H1 (cell line): ENCODE data around the gene GPR141. TPM values are rescaled to one million over a fixed set of nuclear protein-coding genes. Genes with fewer than 3 reads are reported as not detected.

ENCODE experiments used
- CTCF ChIA-PET: fragments of 300-600 bp; sonication (Branson Sonifier 250); formaldehyde crosslinking; loops from one replicate; lab custom pipeline; 2021; ENCODE audit not compliant: partially characterized antibody; lab: Charles Lee
- POLR2A ChIA-PET: fragments of 300-600 bp; sonication (Branson Sonifier 250); formaldehyde crosslinking; loops from one replicate; lab custom pipeline; 2021; ENCODE audit warnings: inconsistent platforms; ENCODE audit not compliant: partially characterized antibody; lab: Charles Lee
- DNase-seq, 2 experiments: peaks; one replicate each; pipeline versions ENCODE4 v3.0.0 to v3.0.0-alpha.2; 2010 to 2022; ENCODE audit warnings: low spot score in 2 of 2, low read depth in 1 of 2, mixed read lengths in 1 of 2
- FAIRE-seq: peaks from 2 replicates; lab custom pipeline; 2011; peaks lifted over from hg19 to GRCh38; lab: Jason Lieb, UNC
- H2AFZ ChIP-seq: 2 replicates; pipeline ENCODE4 v1.8.1; 2012; ENCODE audit warnings: low read length, inconsistent platforms
- H2AK5ac ChIP-seq: 2 replicates; pipeline ENCODE4 v1.6.1; 2013; ENCODE audit warnings: low read depth, low read length
- H2BK120ac ChIP-seq: replicated peaks from 2 replicates; pipeline ENCODE3; 2013; ENCODE audit warnings: low read depth, low read length, inconsistent platforms
- H2BK12ac ChIP-seq: 2 replicates; pipeline ENCODE4 v1.6.1; 2013; ENCODE audit warnings: low read depth, low read length
- H2BK15ac ChIP-seq: 2 replicates; pipeline ENCODE4 v1.6.1; 2013; ENCODE audit warnings: low read length
- H2BK20ac ChIP-seq: 2 replicates; pipeline ENCODE4 v1.6.1; 2013; ENCODE audit warnings: low read length
- H2BK5ac ChIP-seq: 2 replicates; pipeline ENCODE4 v1.6.1; 2013; ENCODE audit warnings: low read depth, low read length
- H3K14ac ChIP-seq: 2 replicates; pipeline ENCODE4 v1.6.1; 2013; ENCODE audit warnings: inconsistent platforms; ENCODE audit not compliant: insufficient read length
- H3K18ac ChIP-seq: 2 replicates; pipeline ENCODE4 v1.6.1; 2013; ENCODE audit warnings: low read length; ENCODE audit errors: extremely low read depth
- H3K23ac ChIP-seq: 2 replicates; pipeline ENCODE4 v1.6.1; 2013; ENCODE audit warnings: inconsistent platforms; ENCODE audit not compliant: insufficient read length
- H3K23me2 ChIP-seq: 2 replicates; pipeline ENCODE4 v1.6.1; 2013; ENCODE audit warnings: low read depth, low read length
- H3K27ac ChIP-seq: 2 replicates; pipeline ENCODE4 v1.6.1; 2011; ENCODE audit warnings: low read depth, low read length, inconsistent platforms
- H3K27me3 ChIP-seq, 4 experiments: replicated peaks in 1 of 4; 1 replicate in 1 of 4; 2 replicates in 3 of 4; pipeline versions ENCODE4 v1.6.1 to v1.8.1; 2011 to 2013; ENCODE audit warnings: low read length in 3 of 4, mild to moderate bottlenecking in 3 of 4, inconsistent platforms in 2 of 4, mixed read lengths in 2 of 4, moderate library complexity in 1 of 4; ENCODE audit not compliant: control insufficient read depth in 3 of 4, insufficient read depth in 3 of 4; ENCODE audit errors: extremely low read depth in 1 of 4
- H3K36me3 ChIP-seq, 4 experiments: 2 replicates each; pipeline versions ENCODE4 v1.6.1 to v1.8.1; 2011 to 2013; ENCODE audit warnings: mild to moderate bottlenecking in 4 of 4, low read length in 3 of 4, moderate library complexity in 2 of 4, control low read depth in 1 of 4, inconsistent platforms in 1 of 4; ENCODE audit not compliant: insufficient read depth in 4 of 4, control insufficient read depth in 2 of 4
- H3K4ac ChIP-seq: replicated peaks from 2 replicates; pipeline ENCODE3; 2013; ENCODE audit warnings: low read length, low read depth, mixed read lengths, inconsistent platforms; ENCODE audit not compliant: insufficient read length
- H3K4me1 ChIP-seq, 4 experiments: replicated peaks in 1 of 4; 1 replicate in 1 of 4; 2 replicates in 3 of 4; pipeline versions ENCODE4 v1.6.1 to v1.8.1; 2011 to 2013; ENCODE audit warnings: low read length in 3 of 4, inconsistent platforms in 2 of 4, mixed read lengths in 1 of 4; ENCODE audit not compliant: insufficient read depth in 4 of 4, control insufficient read depth in 3 of 4
- H3K4me2 ChIP-seq, 2 experiments: 2 replicates each; pipeline versions ENCODE4 v1.6.1 to v1.8.1; 2011 to 2013; ENCODE audit warnings: low read depth in 2 of 2, low read length in 2 of 2, control low read depth in 1 of 2, inconsistent platforms in 1 of 2, mild to moderate bottlenecking in 1 of 2; ENCODE audit not compliant: insufficient read depth in 1 of 2
- H3K4me3 ChIP-seq, 4 experiments: fragments of 200-600, 300-600 bp in 1 of 4; sonication (generic), shearing (Covaris generic), sonication (Bioruptor Twin) in 1 of 4; 2 replicates each; pipeline versions ENCODE4 v1.5.1 to v1.8.1; 2011 to 2016; ENCODE audit warnings: low read length in 4 of 4, low read depth in 3 of 4, control low read depth in 2 of 4, inconsistent platforms in 2 of 4, mild to moderate bottlenecking in 2 of 4, mixed read lengths in 1 of 4, moderate library complexity in 1 of 4; ENCODE audit not compliant: insufficient read depth in 2 of 4; ENCODE audit errors: extremely low read depth in 1 of 4
- H3K56ac ChIP-seq: replicated peaks from 2 replicates; pipeline ENCODE3; 2013; ENCODE audit warnings: low read depth, mild to moderate bottlenecking, mixed read lengths, low read length, inconsistent platforms; ENCODE audit not compliant: insufficient read length
- H3K79me1 ChIP-seq: 2 replicates; pipeline ENCODE4 v1.6.1; 2013; ENCODE audit warnings: low read depth, low read length, control low read depth
- H3K79me2 ChIP-seq, 2 experiments: 2 replicates each; pipeline versions ENCODE4 v1.6.1 to v1.8.1; 2012 to 2013; ENCODE audit warnings: low read length in 2 of 2, mild to moderate bottlenecking in 2 of 2, inconsistent platforms in 1 of 2; ENCODE audit not compliant: insufficient read depth in 2 of 2, control insufficient read depth in 1 of 2
- H3K9ac ChIP-seq, 4 experiments: replicated peaks in 1 of 4; 1 replicate in 1 of 4; 2 replicates in 3 of 4; pipeline versions ENCODE4 v1.6.1 to v1.8.1; 2011 to 2013; ENCODE audit warnings: low read depth in 3 of 4, low read length in 3 of 4, control low read depth in 2 of 4, mild to moderate bottlenecking in 2 of 4, moderate library complexity in 2 of 4, inconsistent platforms in 1 of 4; ENCODE audit errors: extremely low read depth in 1 of 4
- H3K9me3 ChIP-seq, 2 experiments: 2 replicates each; pipeline versions ENCODE4 v1.6.1 to v1.8.1; 2012 to 2013; ENCODE audit warnings: mild to moderate bottlenecking in 2 of 2, moderate library complexity in 2 of 2, control low read depth in 1 of 2, inconsistent platforms in 1 of 2, low read depth in 1 of 2, low read length in 1 of 2, mixed read lengths in 1 of 2; ENCODE audit not compliant: insufficient read depth in 2 of 2
- H4K20me1 ChIP-seq, 2 experiments: replicated peaks in 1 of 2; 2 replicates each; pipeline versions ENCODE3 to v1.8.1; 2011 to 2013; ENCODE audit warnings: inconsistent platforms in 2 of 2, low read length in 2 of 2, mild to moderate bottlenecking in 1 of 2; ENCODE audit not compliant: insufficient read depth in 2 of 2, control insufficient read depth in 1 of 2
- H4K5ac ChIP-seq: 2 replicates; pipeline ENCODE4 v1.6.1; 2013; ENCODE audit warnings: low read length, low read depth, mixed read lengths, inconsistent platforms; ENCODE audit not compliant: insufficient read length
- H4K8ac ChIP-seq: 2 replicates; pipeline ENCODE4 v1.8.0; 2013; ENCODE audit warnings: mild to moderate bottlenecking, moderate library complexity, low read length, inconsistent platforms; ENCODE audit not compliant: insufficient read depth; ENCODE audit errors: extremely low read depth
- H4K91ac ChIP-seq: replicated peaks from 2 replicates; pipeline ENCODE3; 2013; ENCODE audit warnings: low read length, mixed read lengths, inconsistent platforms; ENCODE audit not compliant: insufficient read length
- JUND ChIP-seq: IDR thresholded peaks from 2 replicates; pipeline ENCODE4 v1.6.1; 2011; ENCODE audit warnings: mild to moderate bottlenecking, improper control_type of control experiment, low read length
- NANOG ChIP-seq: IDR thresholded peaks from 2 replicates; pipeline ENCODE4 v1.6.1; 2011; ENCODE audit warnings: low read length, low read depth, mild to moderate bottlenecking, inconsistent platforms; ENCODE audit not compliant: insufficient read depth, poor library complexity, severe bottlenecking
- SP2 ChIP-seq: IDR thresholded peaks from 2 replicates; pipeline ENCODE4 v1.6.1; 2012; ENCODE audit warnings: mild to moderate bottlenecking, low read length, inconsistent platforms
- WGBS, 2 experiments: shearing (Covaris generic) in 1 of 2; methylation state at CpG; one replicate each; pipeline versions ENCODE4 v1.1.6 to v1.1.7; 2013 to 2015; ENCODE audit warnings: low lambda C conversion rate in 2 of 2, mixed read lengths in 2 of 2, inconsistent platforms in 1 of 2, low coverage in 1 of 2, missing lambda C conversion rate in 1 of 2; ENCODE audit not compliant: insufficient replicate concordance in 2 of 2, insufficient coverage in 1 of 2, insufficient read length in 1 of 2; ENCODE audit errors: extremely low coverage in 1 of 2, missing lambda C conversion rate in 1 of 2; 5-methylcytosine and 5-hydroxymethylcytosine counted together
- polyA plus RNA-seq, 7 experiments: library from polyadenylated mRNA; depleted of rRNA in 3 of 7; stranded (reverse) in 5 of 7; unstranded in 2 of 7; fragments of >200 nt in 5 of 7; fragments of 200-250 nt in 2 of 7; gene quantifications; 1 replicate in 5 of 7; 2 replicates in 1 of 7; 4 replicates in 1 of 7; pipeline versions ENCODE4 v1.2.1 to v1.2.3, GENCODE V29; 2011 to 2013; ENCODE audit warnings: missing spikeins in 2 of 7, mixed read lengths in 2 of 7
- total RNA-seq: library from RNA; stranded (reverse); fragmentation: NEBNext Ultra II Directional; extraction: Animal tissue kit (Norgen Biotek cat#: 25700); gene quantifications from 2 replicates; pipeline ENCODE4 v1.2.1, GENCODE V29; 2021
- TF ChIP-seq, protein P1 (sequence below): IDR thresholded peaks from 2 replicates; pipeline ENCODE4 v1.6.1; 2012; ENCODE audit warnings: inconsistent platforms

The GPR141 gene
- total and polyA plus RNA-seq, 2 of the 8 experiments (the other 6 are each of a cell fraction or from before 2014, with no cell fraction given) = 0.45 to 1.0 TPM

DNA sequence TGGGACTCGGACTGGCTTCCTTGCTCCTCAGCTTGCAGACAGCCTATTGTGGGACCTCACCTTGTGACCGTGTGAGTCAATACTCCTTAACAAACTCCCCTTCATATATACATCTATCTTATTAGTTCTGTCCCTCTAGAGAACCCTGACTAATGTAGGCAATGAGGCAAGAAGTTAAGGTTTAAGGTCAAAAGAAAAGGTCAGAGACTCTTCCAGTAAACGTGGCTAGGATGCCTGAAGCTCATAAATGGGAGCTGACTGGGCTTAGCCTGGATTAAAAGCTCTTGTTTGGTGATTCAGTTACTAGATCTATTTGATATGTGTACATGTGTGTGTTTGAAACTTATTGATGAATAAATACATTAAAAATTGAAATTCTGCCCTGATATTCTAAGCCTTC is 10.6 kb upstream of the GPR141 start:
- Histone ChIP-seq H4K5ac (no peak overlapping the region), H3K4me2 (no peak overlapping the region), H2AFZ (no peak overlapping the region), H3K79me1 (no peaks in the 10 kb centered on the region), H3K18ac (no peak overlapping the region), H4K8ac (no peak overlapping the region), H3K36me3 (no peaks in the 10 kb centered on the region), H2BK20ac (no peak overlapping the region), H3K14ac (no peak overlapping the region), H3K27me3 (no peaks in the 10 kb centered on the region), H2BK120ac (no peak overlapping the region), H4K20me1 (no peaks in the 10 kb centered on the region), H3K79me2 (no peaks in the 10 kb centered on the region), H3K4ac (no peak overlapping the region), H3K23ac (no peak overlapping the region), H2BK15ac (no peak overlapping the region), H2BK12ac (no peak overlapping the region), H3K4me3 (no peak overlapping the region), H3K9ac (no peak overlapping the region), H3K4me1 (peaks cover 0 to 2% (median 0%) of the 10 kb centered on the region in 4 experiments; a peak in 1 of 7 replicates), H4K91ac (no peak overlapping the region), H2AK5ac (no peak overlapping the region), H3K9me3 (no peaks in the 10 kb centered on the region), H3K56ac (no peak overlapping the region), H3K27ac (no peak overlapping the region), H2BK5ac (no peak overlapping the region), H3K23me2 (no peaks in the 10 kb centered on the region)
- FAIRE-seq (no peak), DNase-seq (no peak)
- TF ChIP-seq JUND (no peak), SP2 (no peak), NANOG (no peak)
- TF ChIP-seq, protein P1, sequence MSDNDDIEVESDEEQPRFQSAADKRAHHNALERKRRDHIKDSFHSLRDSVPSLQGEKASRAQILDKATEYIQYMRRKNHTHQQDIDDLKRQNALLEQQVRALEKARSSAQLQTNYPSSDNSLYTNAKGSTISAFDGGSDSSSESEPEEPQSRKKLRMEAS = no peak
- POLR2A ChIA-PET = no interaction called here
- 97% methylated on average over 3 of the region's 3 CpGs; no CpG with 5 or more reads in 1 of the 2 experiments for WGBS, 2 experiments
- CTCF ChIA-PET = interaction anchor here (1.1 to 1.3 kb wide), 4 partner anchors 10 to 181 kb away, joined by 3 to 5 read pairs (median 4); partner anchors contain the start of gene GPR141
